ENCODE measurements around the gene GGT1.

DNA sequence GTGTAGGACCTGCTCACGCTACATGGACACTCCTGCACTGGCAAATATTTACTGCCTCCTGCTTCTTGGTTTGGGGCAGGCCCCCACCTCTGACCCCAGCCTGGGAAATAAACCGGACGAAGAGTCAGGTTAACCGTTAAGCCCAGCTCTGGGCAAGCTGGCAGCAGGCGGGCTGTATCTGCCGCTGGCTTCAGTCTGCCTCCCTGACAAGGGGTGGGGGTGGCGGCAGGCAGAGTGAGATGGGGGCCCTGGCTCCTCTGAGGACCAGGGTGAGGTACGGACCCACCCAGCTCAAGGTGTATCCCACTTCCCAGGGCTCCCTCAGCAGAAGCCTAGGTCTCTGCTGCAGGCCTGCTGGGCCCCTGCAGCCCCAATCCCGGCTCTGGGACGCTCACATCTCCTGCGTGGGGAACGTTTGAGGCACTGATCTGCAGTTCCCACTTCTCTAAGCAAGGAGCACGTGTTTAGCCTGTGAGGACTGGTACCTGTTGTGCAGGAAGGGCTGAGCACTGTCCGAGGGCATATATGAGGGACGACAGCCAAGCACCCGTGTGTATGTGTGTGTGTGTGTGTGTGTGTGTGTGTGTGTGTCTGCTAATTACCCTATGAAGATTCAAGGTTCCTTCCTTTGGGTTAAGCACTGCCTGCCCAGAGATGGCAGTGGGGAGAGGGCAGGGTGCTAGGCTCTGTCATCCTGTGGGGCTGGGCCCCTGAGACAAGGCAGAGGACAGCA is 9.0 kb upstream of the GGT1 start:
- TF ChIP-seq, protein P1, sequence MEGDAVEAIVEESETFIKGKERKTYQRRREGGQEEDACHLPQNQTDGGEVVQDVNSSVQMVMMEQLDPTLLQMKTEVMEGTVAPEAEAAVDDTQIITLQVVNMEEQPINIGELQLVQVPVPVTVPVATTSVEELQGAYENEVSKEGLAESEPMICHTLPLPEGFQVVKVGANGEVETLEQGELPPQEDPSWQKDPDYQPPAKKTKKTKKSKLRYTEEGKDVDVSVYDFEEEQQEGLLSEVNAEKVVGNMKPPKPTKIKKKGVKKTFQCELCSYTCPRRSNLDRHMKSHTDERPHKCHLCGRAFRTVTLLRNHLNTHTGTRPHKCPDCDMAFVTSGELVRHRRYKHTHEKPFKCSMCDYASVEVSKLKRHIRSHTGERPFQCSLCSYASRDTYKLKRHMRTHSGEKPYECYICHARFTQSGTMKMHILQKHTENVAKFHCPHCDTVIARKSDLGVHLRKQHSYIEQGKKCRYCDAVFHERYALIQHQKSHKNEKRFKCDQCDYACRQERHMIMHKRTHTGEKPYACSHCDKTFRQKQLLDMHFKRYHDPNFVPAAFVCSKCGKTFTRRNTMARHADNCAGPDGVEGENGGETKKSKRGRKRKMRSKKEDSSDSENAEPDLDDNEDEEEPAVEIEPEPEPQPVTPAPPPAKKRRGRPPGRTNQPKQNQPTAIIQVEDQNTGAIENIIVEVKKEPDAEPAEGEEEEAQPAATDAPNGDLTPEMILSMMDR (IDR thresholded peaks at IDR 0.05): no peak
- TF ChIP-seq POLR2A (IDR thresholded peaks at IDR 0.05) (no peak), POLR2AphosphoS5 (IDR thresholded peaks at IDR 0.05) (no peak), EP300 (IDR thresholded peaks at IDR 0.05) (no peak)
